Adipocyte (in vitro differentiated cells): ENCODE measurements around the gene CTAG1B.
"Not testable (repeated sequence)": the region's sequence is repeated elsewhere in the genome, so short reads cannot be mapped to it uniquely, and the experiment has no call there.

ENCODE experiments used
- DNase-seq: peaks from one replicate; pipeline ENCODE4 v3.0.0-alpha.2; 2015; ENCODE audit warnings: low read depth
- H3K27me3 ChIP-seq: replicated peaks from 2 replicates; pipeline ENCODE4 v1.7.0; 2013; ENCODE audit warnings: mild to moderate bottlenecking, low read length, moderate library complexity; ENCODE audit not compliant: control insufficient read depth, insufficient read depth
- H3K36me3 ChIP-seq: 2 replicates; pipeline ENCODE4 v1.7.0; 2013; ENCODE audit warnings: low read length, mild to moderate bottlenecking, moderate library complexity; ENCODE audit not compliant: control insufficient read depth, insufficient read depth, severe bottlenecking
- H3K4me1 ChIP-seq: 2 replicates; pipeline ENCODE4 v1.7.0; 2013; ENCODE audit warnings: mild to moderate bottlenecking, low read length, moderate library complexity; ENCODE audit not compliant: control insufficient read depth, insufficient read depth
- H3K4me3 ChIP-seq: 2 replicates; pipeline ENCODE4 v1.7.0; 2013; ENCODE audit warnings: mild to moderate bottlenecking, low read length, moderate library complexity
- H3K9ac ChIP-seq: 2 replicates; pipeline ENCODE4 v1.7.0; 2013; ENCODE audit warnings: mild to moderate bottlenecking, low read length, moderate library complexity
- H3K9me3 ChIP-seq: 2 replicates; pipeline ENCODE4 v1.7.0; 2013; ENCODE audit warnings: mild to moderate bottlenecking, low read length, moderate library complexity; ENCODE audit not compliant: control insufficient read depth

The CTAG1B gene

DNA sequence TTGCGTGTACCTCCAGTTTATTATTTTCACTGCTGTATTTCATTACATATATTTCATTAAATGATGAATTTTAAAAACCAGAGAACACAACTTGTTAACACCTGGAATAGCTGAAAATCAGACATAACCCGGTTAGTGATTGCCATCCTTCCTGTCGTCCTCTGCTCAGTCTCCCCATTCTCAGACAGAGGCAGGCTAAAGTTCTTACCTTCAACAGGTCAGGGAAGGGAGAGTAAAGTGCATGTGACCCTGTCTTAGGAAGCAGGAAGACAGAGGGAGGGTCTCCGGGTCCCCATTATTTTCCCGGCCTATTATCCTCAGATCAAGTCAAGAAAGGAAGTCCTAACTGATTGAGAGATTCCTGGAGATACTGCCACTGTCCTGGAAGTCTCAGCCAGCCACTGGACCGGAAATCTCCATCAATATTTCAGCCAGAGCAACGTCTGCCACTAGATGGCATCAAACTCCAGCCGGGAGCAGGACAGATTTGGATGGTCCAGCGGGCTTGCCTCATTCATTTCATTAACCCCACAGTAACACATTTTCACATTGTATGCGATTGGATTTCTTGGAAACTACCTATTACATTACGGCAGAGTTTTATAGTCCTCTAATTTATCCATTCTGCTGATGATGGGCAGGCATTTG, 1.8 kb upstream of the CTAG1B start:
- H3K9me3 ChIP-seq, H3K27me3 ChIP-seq, H3K4me1 ChIP-seq, DNase-seq, H3K9ac ChIP-seq, H3K36me3 ChIP-seq, H3K4me3 ChIP-seq: not testable (repeated sequence)

GRCh38 chrX:154613586-154613985, 5.5 kb downstream of the CTAG1B start:
- not testable (repeated sequence) for H3K36me3 ChIP-seq, H3K4me3 ChIP-seq, H3K4me1 ChIP-seq, H3K9ac ChIP-seq, H3K27me3 ChIP-seq, H3K9me3 ChIP-seq, DNase-seq

DNA sequence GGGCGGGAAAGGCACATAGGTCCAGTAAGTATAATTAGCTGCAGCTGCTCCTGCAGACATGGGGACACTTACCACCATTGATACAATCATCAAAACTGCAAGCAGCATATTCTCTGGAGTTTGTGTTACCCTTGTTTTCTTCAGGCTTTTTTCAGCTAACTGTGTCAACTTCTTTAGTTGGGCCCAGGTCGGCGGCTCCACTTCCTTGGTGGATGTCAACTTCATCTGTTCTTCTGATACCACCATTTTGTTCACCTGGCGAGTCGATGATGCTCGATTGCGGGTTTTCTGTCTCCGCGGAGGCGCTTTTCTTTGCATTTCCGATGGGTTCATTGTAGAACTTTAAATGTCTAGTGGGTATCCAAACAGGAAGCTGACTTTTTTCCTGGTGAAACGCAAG, 7.9 kb downstream of the CTAG1B start:
- not testable (repeated sequence) for H3K36me3 ChIP-seq, H3K9ac ChIP-seq, H3K4me3 ChIP-seq, H3K4me1 ChIP-seq, DNase-seq, H3K9me3 ChIP-seq
- peaks cover 11% of the 10 kb centered on the region for H3K27me3 ChIP-seq

- not testable (repeated sequence) for H3K4me3 ChIP-seq, H3K4me1 ChIP-seq, H3K9ac ChIP-seq, H3K36me3 ChIP-seq, DNase-seq, H3K9me3 ChIP-seq
- peaks cover 11% of the 10 kb centered on the region for H3K27me3 ChIP-seq
Measured at GRCh38 chrX:154608823-154609222, 10.3 kb downstream of the CTAG1B start.

GRCh38 chrX:154607976-154608375, 11.1 kb downstream of the CTAG1B start:
- H3K36me3 ChIP-seq, H3K9ac ChIP-seq, H3K4me1 ChIP-seq, H3K4me3 ChIP-seq, DNase-seq, H3K9me3 ChIP-seq: not testable (repeated sequence)
- peaks cover 11% of the 10 kb centered on the region for H3K27me3 ChIP-seq

GRCh38 chrX:154607370-154607769, 11.7 kb downstream of the CTAG1B start:
- peaks cover 5% of the 10 kb centered on the region for H3K4me1 ChIP-seq
- peaks cover 14% of the 10 kb centered on the region for H3K27me3 ChIP-seq
- H3K4me3 ChIP-seq, result no peak overlapping the region
- H3K9me3 ChIP-seq, result peaks cover 4% of the 10 kb centered on the region
- H3K36me3 ChIP-seq, result no peaks in the 10 kb centered on the region
- no peak overlapping the region for H3K9ac ChIP-seq
- DNase-seq, result no peak

DNA sequence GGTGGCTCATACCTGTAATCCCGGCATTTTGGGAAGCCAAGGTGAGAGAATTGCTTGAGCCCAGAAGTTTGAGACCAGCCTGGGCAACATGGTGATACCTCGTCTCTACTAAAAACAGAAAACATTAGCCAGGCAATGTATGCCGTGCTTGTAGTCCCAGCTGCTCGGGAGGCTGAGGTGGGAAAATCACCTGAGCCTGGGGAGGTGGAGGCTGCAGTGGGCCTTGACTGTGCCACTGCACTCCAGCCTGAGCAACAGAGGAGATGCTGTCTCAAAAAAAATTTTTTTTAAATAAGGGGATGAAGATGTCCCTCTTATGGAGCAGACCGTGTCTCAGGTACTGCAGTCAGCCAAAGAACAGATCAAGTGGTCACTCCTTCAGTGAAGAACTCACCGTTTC, 13.5 kb downstream of the CTAG1B start:
- peaks cover 4% of the 10 kb centered on the region for H3K9me3 ChIP-seq
- no peak overlapping the region for H3K4me3 ChIP-seq
- H3K27me3 ChIP-seq, result peaks cover 14% of the 10 kb centered on the region
- no peak overlapping the region for H3K9ac ChIP-seq
- H3K4me1 ChIP-seq, result peaks cover 5% of the 10 kb centered on the region
- H3K36me3 ChIP-seq, result no peaks in the 10 kb centered on the region
- no peak for DNase-seq

DNA sequence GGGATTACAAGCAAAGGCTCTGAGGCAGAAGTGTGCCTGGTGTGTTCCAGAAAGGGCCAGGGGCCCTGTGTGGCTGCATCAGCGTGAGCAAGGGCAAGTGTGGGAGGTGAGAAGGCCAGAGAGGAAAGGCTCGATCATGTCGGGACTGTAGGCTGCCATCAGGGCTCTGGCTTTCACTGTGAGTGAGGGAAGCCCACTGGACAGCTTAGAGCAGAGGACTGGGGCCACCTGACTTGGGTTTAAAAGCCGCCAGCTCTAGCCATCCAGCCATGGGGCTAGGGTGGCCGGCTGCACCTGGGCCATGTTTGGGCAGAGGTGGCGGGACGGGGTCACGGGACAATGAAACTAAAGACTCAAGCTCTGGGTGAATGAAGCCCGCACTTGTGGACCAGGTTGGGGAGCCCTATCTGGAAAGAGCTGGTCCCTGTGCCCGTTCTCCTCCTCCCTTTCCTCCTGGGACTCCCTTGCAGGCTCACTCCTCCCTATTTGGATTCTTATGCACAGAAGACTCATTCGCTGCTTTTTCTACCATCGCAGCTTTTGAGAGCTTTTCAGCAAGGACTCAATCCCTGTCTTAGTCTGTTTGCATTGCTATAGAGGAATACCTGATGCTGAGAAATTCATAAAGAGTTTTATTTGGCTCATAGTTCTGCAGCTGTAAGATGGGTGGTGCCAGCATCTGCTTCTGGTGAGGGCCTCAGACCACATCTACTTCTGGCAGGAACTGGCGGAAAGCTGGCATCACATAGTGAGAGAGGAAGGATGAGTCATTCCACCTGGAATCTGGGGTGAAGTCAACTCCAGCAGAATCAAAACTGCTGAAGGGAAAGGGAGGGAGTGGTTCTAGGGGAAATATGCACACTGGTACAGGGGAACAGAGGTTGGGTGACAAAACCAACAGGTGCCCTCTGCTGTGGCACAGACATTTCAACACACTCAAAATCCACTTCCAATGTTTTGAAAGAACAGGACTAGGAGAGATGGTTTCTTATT, 15.3 kb downstream of the CTAG1B start:
- peak; percentile 74 for DNase-seq

GRCh38 chrX:154602766-154603437, 16.2 kb downstream of the CTAG1B start:
- Histone ChIP-seq H3K9me3 (peaks cover 4% of the 10 kb centered on the region), H3K36me3 (no peaks in the 10 kb centered on the region), H3K4me3 (no peak overlapping the region), H3K4me1 (peaks cover 5% of the 10 kb centered on the region), H3K9ac (no peak overlapping the region), H3K27me3 (peaks cover 14% of the 10 kb centered on the region)
- no peak for DNase-seq

More for the DNA sequence above, 15.3 kb downstream of the CTAG1B start:
- Histone ChIP-seq H3K4me3 (no peak overlapping the region), H3K4me1 (peaks cover 5% of the 10 kb centered on the region), H3K36me3 (no peaks in the 10 kb centered on the region), H3K27me3 (peaks cover 14% of the 10 kb centered on the region), H3K9ac (no peak overlapping the region), H3K9me3 (peaks cover 4% of the 10 kb centered on the region)

- no peak for DNase-seq
Measured at GRCh38 chrX:154602226-154602625, 16.9 kb downstream of the CTAG1B start.

DNA sequence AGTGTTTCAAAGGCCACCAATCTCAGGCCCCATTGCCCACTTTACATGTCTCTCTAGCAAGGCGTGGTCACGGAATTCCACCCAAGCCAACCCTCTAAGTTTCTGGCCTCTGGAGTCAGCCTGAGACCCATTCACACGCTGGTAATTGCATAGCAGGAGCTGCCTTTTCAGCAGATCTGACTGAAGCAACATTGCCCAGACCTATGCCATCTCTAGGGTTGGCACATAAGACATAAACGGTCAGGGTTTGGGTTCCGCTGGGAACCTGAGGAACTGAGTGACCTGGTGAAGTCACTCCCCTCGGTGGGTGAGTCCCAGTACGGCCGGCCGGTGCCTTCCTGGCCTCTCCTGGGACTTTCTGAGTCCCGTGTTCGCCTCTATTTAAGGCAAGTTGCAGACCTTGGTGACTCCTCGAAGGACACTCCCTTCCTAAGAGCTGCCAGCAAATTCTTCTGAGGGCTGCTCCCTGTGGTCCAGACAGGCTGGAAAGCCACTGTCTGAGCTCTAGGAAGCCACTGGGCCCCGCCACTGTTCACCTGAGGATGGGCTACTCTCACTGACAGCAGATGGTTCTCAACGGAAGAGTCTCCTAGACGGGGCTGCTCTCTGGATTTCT, 18.2 kb downstream of the CTAG1B start:
- DNase-seq, result peak; percentile 3
- Histone ChIP-seq H3K9me3 (no peaks in the 10 kb centered on the region), H3K27me3 (peaks cover 4% of the 10 kb centered on the region), H3K36me3 (no peaks in the 10 kb centered on the region), H3K4me1 (peaks cover 15% of the 10 kb centered on the region), H3K9ac (no peak overlapping the region), H3K4me3 (no peak overlapping the region)

More at GRCh38 chrX:154602226-154602625, 16.9 kb downstream of the CTAG1B start:
- no peak overlapping the region for H3K9ac ChIP-seq
- H3K4me3 ChIP-seq, result no peak overlapping the region
- H3K9me3 ChIP-seq, result peaks cover 4% of the 10 kb centered on the region
- peaks cover 11% of the 10 kb centered on the region for H3K27me3 ChIP-seq
- H3K36me3 ChIP-seq, result no peaks in the 10 kb centered on the region
- H3K4me1 ChIP-seq, result peaks cover 5% of the 10 kb centered on the region
